Epithelial cell of esophagus (primary cell): ENCODE data around the gene NAPSA.
"Not testable (repeated sequence)": the region's sequence is repeated elsewhere in the genome, so short reads cannot be mapped to it uniquely, and the experiment has no call there.

Experiments
- DNase-seq: peaks from one replicate; pipeline ENCODE4 v3.0.0; 2010; ENCODE audit warnings: low read depth
- H3K4me3 ChIP-seq: 2 replicates; pipeline ENCODE4 v1.5.1; 2011; ENCODE audit warnings: mild to moderate bottlenecking, low read length, control low read depth
- TF ChIP-seq, protein P1 (sequence below): IDR thresholded peaks from 2 replicates; pipeline ENCODE4 v1.5.1; 2011; ENCODE audit warnings: low read depth, mild to moderate bottlenecking, low read length, control low read depth, inconsistent platforms; ENCODE audit not compliant: insufficient read depth; ENCODE audit errors: missing control alignments

Gene NAPSA

DNA sequence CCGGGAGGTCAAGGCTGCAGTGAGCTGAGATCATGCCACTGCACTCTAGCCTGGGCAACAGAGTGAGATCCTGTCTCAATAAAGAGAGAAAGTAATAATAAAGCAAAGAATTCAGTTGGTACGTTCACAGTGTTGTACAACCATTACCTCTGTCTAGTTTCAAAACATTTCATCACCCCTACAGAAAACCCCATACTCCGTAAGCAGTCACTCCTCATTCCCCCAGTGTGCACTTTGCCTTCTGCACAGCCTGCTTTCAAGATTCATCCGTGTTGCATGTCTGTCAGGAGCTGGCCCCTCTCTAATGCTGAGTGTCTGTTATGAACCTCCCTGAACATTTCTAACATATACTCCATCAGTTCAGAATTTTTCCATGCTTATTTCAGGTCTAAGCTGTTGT is 28.1 kb upstream of the NAPSA start:
- TF ChIP-seq, protein P1, sequence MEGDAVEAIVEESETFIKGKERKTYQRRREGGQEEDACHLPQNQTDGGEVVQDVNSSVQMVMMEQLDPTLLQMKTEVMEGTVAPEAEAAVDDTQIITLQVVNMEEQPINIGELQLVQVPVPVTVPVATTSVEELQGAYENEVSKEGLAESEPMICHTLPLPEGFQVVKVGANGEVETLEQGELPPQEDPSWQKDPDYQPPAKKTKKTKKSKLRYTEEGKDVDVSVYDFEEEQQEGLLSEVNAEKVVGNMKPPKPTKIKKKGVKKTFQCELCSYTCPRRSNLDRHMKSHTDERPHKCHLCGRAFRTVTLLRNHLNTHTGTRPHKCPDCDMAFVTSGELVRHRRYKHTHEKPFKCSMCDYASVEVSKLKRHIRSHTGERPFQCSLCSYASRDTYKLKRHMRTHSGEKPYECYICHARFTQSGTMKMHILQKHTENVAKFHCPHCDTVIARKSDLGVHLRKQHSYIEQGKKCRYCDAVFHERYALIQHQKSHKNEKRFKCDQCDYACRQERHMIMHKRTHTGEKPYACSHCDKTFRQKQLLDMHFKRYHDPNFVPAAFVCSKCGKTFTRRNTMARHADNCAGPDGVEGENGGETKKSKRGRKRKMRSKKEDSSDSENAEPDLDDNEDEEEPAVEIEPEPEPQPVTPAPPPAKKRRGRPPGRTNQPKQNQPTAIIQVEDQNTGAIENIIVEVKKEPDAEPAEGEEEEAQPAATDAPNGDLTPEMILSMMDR = no peak
- no peak overlapping the region for H3K4me3 ChIP-seq
- no peak for DNase-seq

DNA sequence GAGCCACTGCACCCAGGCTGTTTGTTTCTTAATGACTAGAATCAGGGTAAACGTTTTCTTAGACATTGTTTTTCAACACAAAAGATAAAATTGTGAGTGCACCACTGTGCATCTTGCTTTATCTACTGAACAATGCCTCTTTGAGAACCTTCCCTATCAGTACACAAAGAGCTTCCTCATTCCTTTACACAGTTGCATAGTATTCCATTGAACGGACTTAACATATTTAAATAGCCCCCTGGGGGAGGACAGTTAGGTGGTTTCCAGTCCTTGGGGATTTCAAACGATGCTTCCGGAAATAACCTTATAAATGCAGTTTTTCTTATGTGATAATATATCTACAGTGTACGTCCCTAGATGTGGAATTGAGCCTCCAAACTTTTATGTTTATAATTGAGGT is 27.3 kb upstream of the NAPSA start:
- H3K4me3 ChIP-seq = no peak overlapping the region
- TF ChIP-seq, protein P1 = no peak
- DNase-seq = no peak

DNA sequence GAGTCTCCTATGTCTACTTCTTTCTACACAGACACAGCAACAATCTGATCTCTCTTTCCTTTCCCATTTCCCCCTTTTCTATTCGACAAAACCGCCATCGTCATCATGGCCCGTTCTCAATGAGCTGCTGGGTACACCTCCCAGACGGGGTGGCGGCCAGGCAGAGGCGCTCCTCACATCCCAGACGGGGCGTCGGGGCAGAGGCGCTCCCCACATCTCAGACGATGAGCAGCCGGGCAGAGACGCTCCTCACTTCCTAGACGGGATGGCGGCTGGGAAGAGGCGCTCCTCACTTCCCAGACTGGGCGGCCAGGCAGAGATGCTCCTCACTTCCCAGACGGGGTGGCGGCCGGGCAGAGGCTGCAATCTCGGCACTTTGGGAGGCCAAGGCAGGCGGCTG is 25.5 kb upstream of the NAPSA start:
- not testable (repeated sequence) for DNase-seq, H3K4me3 ChIP-seq

DNA sequence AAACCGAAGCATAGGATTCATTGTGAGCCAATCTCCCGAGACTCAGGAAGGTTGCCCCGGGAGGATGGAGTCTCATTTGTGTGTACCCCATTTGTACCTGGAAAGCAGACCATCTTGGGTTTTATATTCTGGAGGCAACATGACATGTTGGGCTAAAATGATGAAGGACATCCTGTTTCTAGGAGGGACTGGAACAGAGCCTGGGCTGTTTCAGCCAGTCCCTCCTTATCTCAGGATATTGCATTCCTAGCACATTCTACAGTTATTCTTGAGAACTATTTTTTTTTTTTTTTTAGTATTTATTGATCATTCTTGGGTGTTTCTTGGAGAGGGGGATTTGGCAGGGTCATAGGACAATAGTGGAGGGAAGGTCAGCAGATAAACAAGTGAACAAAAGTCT is 24.9 kb upstream of the NAPSA start:
- not testable (repeated sequence) for H3K4me3 ChIP-seq, DNase-seq

DNA sequence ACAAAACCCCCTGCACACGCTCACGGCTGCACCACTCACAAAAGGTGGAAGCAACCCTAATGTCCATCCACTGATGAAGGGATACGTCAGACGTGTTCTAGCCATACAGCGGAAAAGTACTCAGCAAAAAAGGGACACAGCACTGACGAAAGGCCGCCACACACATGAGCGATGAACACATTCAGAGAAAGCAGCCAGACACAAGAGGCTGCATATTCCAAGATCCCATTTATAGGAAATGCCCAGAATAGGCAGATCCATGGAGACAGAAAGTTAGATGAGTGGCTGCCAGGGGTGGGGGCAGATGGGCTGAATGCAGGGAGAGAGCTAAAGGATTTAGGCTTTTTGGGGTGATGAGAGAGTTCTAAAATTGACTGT is 22.4 kb upstream of the NAPSA start:
- no peak overlapping the region for H3K4me3 ChIP-seq
- TF ChIP-seq, protein P1 = no peak
- no peak for DNase-seq

DNA sequence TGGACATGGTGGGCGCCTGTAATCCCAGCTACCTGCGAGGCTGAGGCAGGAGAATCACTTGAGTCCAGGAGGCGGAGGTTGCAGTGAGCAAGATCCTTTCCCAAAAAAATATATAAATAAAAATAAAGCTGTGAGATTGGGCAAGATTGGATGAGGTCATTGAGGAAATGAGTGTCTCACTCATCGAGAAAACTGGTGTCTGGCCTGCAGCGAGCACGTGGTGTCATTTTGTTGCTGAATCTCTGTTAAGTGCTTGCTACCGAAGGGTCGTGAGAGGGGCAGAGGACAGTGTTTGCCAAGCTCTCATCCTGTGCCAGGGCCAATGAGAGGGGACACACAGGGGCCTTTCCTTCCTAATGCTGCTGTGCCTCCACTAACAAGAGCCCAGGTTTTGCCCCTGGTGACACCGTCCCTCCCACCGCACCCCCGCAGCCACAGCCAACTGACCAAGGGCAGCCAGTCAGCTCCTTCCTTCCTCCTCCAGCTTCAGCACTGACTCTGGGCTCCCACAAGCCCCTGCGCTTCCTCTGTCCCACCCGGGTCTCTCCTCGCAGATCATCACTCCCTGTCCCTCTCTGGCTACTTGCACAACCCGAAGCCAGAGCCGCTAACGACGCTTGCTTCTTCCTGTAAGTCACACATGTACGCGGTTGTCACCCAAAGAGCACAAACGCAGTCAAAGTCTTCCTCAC is 21.9 kb upstream of the NAPSA start:
- H3K4me3 ChIP-seq = no peak overlapping the region
- peak; percentile 74 for DNase-seq
- TF ChIP-seq, protein P1 = no peak

DNA sequence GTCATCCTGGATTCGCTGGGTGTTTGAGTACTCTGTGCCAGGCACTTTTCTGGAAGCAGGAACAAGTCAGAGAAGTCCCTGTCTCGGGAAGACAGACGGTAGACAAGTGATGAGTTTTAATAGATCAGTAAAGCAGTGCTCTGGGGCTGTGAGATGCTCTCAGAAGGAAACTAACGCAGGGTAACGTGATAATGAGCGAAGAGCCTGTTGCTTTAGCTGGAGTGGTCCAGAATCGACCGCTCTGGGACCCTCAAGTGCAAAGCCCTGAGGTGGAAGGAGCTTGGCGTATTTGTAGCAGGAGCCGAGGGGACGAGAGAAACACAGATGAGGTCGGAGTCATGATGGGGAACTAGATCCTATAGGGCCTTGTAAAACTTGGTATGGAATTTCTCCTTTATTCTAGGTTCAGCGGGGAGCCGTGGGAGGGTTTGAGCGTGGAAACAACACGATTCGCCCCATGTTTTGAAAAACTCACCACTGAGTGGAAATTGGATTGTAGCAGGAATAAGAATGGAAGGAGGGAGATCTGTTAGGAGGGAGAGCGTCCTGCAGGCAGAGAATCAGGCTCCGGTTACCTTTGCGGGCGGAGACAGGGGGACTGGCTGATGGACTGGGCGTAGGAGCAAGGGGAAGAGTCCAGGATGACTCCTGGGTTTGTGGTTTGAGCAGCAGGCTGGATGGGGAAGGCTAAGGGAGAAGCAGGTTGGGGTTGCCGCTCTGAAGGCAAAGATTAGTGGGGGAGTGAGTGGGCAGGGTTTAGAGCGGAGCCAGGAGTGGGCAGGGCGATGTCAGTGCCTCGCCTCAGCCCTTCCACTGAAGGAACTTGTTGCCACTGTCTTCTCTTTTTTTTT is 19.5 kb upstream of the NAPSA start:
- peak; percentile 42 for DNase-seq
- TF ChIP-seq, protein P1 = no peak
- H3K4me3 ChIP-seq = peak overlapping the region; percentile 75
